Gastrocnemius medialis (tissue), 4 donors: ENCODE data around the gene GOLGA8B. TPM values are rescaled to one million over a fixed set of nuclear protein-coding genes. Genes with fewer than 3 reads are reported as not detected.
"Not testable (repeated sequence)": the region's sequence is repeated elsewhere in the genome, so short reads cannot be mapped to it uniquely, and the experiment has no call there.

ENCODE experiments used
- ATAC-seq, 2 donors: fragments of 150-250 bp; one replicate each; pipeline ENCODE4 v1.9.1; 2016
- DNase-seq, 2 donors: peaks; one replicate each; pipeline ENCODE4 v3.0.0-alpha.2; 2019
- H3K27ac ChIP-seq, 4 donors: fragments of 200-600 bp; sonication (generic); 1 replicate in 1 of 4; 2 replicates in 3 of 4; pipeline ENCODE4 v1.5.1; 2016 to 2018; ENCODE audit warnings: mild to moderate bottlenecking in 2 of 4, moderate library complexity in 1 of 4
- H3K27me3 ChIP-seq, 3 donors: fragments of 200-600 bp; sonication (generic) in 2 of 3; 1 replicate in 1 of 3; 2 replicates in 2 of 3; pipeline versions ENCODE4 v1.5.1 to v1.6.0; 2016 to 2019; ENCODE audit warnings: mild to moderate bottlenecking in 1 of 3, moderate library complexity in 1 of 3
- H3K36me3 ChIP-seq, 2 donors: fragments of 200-600 bp; sonication (generic) in 1 of 2; one replicate each; pipeline ENCODE4 v1.5.1; 2017 to 2018
- H3K4me1 ChIP-seq, 2 donors: fragments of 200-600 bp; sonication (generic) in 1 of 2; one replicate each; pipeline ENCODE4 v1.5.1; 2016 to 2017; ENCODE audit warnings: mild to moderate bottlenecking in 2 of 2
- H3K4me3 ChIP-seq, 4 donors: fragments of 200-600 bp; sonication (generic) in 3 of 4; 1 replicate in 1 of 4; 2 replicates in 3 of 4; pipeline ENCODE4 v1.5.1; 2016 to 2019; ENCODE audit warnings: mild to moderate bottlenecking in 2 of 4
- H3K9me3 ChIP-seq, 3 donors: fragments of 200-600 bp; sonication (generic) in 2 of 3; 1 replicate in 1 of 3; 2 replicates in 2 of 3; pipeline ENCODE4 v1.5.1; 2016 to 2019
- in situ Hi-C, 4 donors: fragments of 200-750 bp; cut with MboI; loops; one replicate each; pipeline versions ENCODE4 v1.15.0 to v1.8.0; 2017; ENCODE audit warnings: low sequenced_read_pairs in 4 of 4
- intact Hi-C: fragments of 100-400 bp; cut with DNase I; formaldehyde crosslinking; loops from one replicate; pipeline ENCODE4 v1.15.1; 2023; ENCODE audit warnings: low total_unique reads
- total RNA-seq, 4 donors: library from RNA; depleted of rRNA; stranded (reverse); fragments of >200 nt; gene quantifications; one replicate each; pipeline versions ENCODE4 v1.1.0 to v1.2.3, GENCODE V29; 2016

GOLGA8B gene
- total RNA-seq, 4 donors from 2014 or later, result 2.5 to 55.5 (median 22.9) TPM

DNA sequence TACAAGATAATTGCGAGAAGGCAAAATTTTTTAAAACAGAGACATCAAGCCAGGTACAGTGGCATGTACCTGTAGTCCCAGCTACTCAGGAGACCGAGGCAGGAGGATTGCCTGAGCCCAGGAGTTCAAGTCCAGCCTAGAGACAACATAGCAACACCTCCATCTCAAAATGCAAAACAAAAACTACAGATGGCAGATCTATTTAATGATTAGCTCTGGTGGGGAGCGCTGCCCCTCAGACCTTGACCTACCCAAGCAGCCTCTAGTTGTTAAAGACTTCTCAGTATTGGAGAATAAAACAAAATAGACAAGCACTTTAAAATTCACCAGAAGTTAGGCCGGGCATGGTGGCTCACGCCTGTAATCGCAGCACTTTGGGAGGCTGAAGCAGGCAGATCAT is 10.5 kb downstream of the GOLGA8B start:
- ATAC-seq, H3K4me3 ChIP-seq, intact Hi-C loops, H3K9me3 ChIP-seq, H3K27ac ChIP-seq, DNase-seq, H3K4me1 ChIP-seq, H3K27me3 ChIP-seq, in situ Hi-C loops, H3K36me3 ChIP-seq: not testable (repeated sequence)

DNA sequence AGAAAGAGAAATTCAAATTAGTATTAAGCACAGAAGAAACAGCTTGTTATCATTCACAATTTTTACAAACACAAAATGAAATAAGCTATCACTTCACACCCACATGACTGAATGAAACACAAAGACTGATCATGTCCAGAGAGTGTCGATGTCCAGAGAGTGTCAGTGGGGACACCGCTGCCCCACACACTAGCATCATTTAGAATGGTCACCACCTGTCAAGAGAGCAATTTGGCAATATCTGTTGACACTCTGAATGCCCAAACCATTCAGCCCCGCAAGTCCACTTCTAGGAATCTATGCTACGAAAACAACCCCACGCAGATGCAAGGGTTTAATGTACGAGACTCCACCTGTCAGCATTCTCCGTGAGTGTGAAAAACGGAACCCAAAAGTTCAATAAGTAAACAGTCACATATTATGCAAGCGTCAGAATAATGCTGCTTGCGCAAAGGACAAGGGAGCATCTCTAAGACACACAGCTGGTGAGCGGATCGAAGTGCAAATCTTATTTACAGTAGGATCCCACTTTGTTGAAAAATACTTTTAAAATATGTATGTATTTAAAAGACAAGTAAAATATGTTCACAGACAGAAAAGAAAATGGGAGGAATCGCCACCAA is 11.3 kb downstream of the GOLGA8B start:
- H3K27me3 ChIP-seq, in situ Hi-C loops, intact Hi-C loops, H3K4me3 ChIP-seq, ATAC-seq, H3K9me3 ChIP-seq, H3K36me3 ChIP-seq, DNase-seq, H3K4me1 ChIP-seq, H3K27ac ChIP-seq: not testable (repeated sequence)

DNA sequence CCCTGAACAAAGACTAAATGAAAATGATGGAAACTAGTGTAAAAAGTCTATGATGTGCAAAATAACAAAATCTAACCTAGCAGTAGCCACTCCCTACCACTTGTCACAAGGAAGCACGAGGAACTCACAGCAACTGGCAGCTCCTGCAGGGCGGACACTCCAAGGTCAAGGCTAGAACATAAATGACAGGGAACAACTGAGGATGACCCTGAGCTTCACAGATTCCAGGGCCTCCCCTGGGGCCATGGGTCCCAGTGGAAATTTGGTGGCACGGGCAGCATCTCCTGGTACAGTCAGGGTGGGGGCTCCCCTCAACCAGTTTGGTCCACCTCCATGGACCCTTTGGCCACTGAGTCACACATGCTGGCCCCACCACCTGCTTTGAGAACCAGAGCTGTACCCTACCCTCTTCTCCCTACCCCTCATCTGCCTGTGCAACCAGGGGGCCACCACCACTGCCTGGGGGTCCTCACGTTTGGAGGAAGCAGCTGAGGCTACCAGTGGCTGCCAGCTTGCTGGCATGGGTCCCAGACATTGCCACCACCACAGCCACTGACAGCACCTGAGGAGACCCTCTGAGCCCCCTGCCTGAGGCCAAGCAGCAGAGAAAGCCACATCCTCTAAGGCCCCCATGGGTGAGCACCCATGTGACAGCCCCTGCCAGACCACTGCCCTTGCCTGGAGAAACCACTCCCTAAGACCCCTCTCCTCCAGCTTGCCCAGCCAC is 13.6 kb downstream of the GOLGA8B start:
- H3K4me1 ChIP-seq, H3K9me3 ChIP-seq, H3K27me3 ChIP-seq, intact Hi-C loops, H3K36me3 ChIP-seq, in situ Hi-C loops, H3K4me3 ChIP-seq, DNase-seq, ATAC-seq, H3K27ac ChIP-seq: not testable (repeated sequence)

DNA sequence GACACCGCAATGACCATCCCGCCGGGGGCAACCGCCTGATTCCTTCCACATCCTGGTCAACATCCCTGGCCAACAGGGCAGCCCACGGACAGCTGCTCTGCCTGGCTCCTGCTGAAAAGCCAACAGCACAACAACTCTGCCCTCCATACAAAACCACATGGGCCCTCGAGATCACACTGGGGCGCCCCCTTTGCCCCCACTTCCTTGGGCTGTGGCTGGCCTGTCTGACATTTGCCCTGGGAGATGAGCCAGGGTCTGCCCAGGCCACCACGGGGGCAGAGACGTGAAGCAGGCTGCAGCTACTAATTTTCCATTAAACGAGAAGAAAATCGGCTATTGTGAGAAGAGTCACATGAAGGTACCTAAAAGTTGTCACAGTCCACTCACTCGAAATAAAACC is 16.3 kb downstream of the GOLGA8B start:
- DNase-seq, H3K4me3 ChIP-seq, H3K36me3 ChIP-seq, H3K4me1 ChIP-seq, ATAC-seq, in situ Hi-C loops, H3K27me3 ChIP-seq, H3K27ac ChIP-seq, H3K9me3 ChIP-seq, intact Hi-C loops: not testable (repeated sequence)

DNA sequence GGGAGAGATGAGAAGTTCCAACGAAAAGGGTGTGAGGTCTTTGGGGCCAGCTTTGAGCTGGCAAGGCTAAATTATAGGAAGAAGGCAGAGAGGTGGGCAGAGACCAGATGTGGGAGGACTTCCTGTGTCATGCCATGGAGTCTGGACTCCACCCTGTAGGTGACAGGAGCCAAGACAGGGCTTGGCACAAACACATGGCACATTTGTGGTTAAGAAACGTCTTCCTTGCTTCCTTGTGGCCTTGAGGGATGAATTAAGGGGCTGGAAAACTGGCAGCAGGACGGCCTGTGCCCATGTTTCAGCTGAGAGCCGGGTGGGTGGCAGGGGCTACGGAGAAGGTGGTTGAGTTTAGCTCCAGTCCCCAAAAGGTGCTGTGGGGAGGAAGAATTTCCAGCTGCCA is 18.7 kb downstream of the GOLGA8B start:
- ATAC-seq, intact Hi-C loops, H3K27ac ChIP-seq: not testable (repeated sequence)

DNA sequence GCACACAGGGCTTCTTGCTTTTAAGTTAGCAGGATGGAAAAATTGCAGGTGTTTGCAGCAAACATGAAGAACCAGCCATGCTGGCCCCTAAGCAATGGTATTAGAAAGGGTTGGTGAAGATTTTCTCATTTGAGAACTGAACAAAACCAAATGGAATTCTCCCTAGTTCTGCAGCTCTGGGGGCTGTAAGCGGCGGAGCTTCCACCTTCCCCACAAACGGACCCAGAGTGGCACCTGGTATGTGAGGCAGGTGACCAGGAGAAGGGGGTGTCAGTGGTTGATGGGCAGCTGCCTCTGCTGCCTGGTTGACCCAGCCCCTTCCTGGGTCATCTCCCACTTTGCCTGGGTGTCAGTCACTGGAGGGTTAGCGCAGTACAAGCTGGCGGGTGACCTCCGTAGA is 22.6 kb downstream of the GOLGA8B start:
- H3K27me3 ChIP-seq, H3K4me1 ChIP-seq, DNase-seq, H3K9me3 ChIP-seq, H3K27ac ChIP-seq, intact Hi-C loops, in situ Hi-C loops, H3K36me3 ChIP-seq, H3K4me3 ChIP-seq, ATAC-seq: not testable (repeated sequence)

More for the DNA sequence above, 18.7 kb downstream of the GOLGA8B start:
- H3K27me3 ChIP-seq, H3K36me3 ChIP-seq, H3K4me3 ChIP-seq, H3K9me3 ChIP-seq, DNase-seq, H3K4me1 ChIP-seq, in situ Hi-C loops: not testable (repeated sequence)

DNA sequence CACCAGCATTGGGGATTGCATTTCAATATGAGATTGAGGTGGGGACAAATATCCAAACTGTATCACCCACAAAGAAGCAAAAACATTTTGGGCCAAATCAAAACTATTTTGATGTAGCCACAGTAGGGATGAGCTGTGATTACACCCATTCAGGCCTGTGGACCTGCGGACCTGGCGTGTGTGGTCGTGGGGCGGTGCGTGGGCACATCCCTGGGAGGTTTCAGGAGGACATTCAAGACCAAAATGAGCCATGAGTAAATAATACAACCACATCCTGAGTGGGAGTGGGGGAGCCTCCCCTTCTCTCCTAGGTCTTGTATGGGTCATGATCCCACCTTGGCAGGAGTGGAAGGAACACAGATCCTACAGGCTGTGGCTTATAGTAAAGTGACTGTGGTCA is 23.7 kb downstream of the GOLGA8B start:
- H3K4me1 ChIP-seq, H3K27me3 ChIP-seq, intact Hi-C loops, in situ Hi-C loops, DNase-seq, H3K4me3 ChIP-seq, ATAC-seq, H3K36me3 ChIP-seq, H3K9me3 ChIP-seq, H3K27ac ChIP-seq: not testable (repeated sequence)

DNA sequence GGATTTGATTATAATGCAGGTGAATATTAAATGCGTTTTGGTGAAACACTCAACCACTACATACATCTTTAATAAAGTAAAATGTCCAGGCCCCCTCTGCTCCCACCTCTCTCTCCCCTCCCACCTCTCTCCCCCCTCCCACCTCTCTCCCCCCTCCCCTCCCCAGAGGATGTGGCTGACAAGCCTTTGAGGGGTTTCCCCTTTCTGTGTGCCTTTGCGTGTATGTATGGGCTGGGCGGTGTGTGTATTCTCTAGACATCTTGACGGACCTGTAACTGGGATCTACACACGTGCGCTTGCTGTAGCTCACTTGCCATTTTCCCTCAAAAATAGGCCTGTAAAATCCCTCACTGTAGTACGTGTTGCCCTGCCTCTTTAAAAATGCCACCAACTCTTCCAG is 28.3 kb downstream of the GOLGA8B start:
- H3K27ac ChIP-seq, H3K36me3 ChIP-seq, DNase-seq, H3K4me1 ChIP-seq, H3K9me3 ChIP-seq, H3K4me3 ChIP-seq, ATAC-seq, intact Hi-C loops, in situ Hi-C loops, H3K27me3 ChIP-seq: not testable (repeated sequence)

DNA sequence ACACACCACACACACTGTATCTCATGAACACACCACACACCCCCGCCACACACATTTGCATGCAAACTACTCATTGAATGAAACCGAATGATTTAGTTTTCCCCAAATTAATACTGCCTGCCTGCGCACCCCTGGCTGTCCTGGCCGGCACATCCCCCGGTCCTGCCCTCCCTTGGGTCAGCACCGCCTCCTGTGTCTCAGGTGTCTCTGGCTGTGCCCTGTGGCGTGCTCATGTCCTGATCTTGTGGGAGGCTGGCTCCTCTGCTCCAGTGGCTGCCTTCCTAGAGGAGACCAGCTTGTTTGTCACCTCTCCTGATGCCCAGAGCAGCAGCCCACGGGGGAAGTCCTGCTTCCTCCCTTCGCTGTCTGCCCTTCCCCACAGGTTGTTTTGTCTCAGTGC is 28.7 kb downstream of the GOLGA8B start:
- in situ Hi-C loops, H3K27me3 ChIP-seq, DNase-seq, ATAC-seq, H3K27ac ChIP-seq, H3K9me3 ChIP-seq, H3K36me3 ChIP-seq, H3K4me1 ChIP-seq, intact Hi-C loops, H3K4me3 ChIP-seq: not testable (repeated sequence)

DNA sequence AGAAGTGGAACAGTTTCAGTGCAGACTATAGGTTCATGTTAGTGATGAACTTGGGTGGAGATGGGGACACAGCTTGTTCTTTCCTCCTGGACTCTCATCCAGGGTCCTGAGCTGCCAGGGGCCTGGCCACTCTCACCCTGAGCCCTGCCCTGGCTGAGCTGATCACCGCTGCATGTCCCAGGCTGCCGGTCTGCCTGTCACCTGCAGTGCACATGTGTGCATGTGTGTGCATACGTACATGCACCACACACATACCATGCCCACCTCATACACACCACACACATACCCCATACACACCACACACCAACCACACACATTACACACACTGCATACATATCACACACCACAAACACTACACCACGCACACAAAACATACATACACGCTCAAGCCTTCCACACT is 29.3 kb downstream of the GOLGA8B start:
- ATAC-seq, H3K36me3 ChIP-seq, H3K4me1 ChIP-seq, intact Hi-C loops, H3K4me3 ChIP-seq, H3K27ac ChIP-seq, H3K27me3 ChIP-seq, H3K9me3 ChIP-seq, in situ Hi-C loops, DNase-seq: not testable (repeated sequence)

DNA sequence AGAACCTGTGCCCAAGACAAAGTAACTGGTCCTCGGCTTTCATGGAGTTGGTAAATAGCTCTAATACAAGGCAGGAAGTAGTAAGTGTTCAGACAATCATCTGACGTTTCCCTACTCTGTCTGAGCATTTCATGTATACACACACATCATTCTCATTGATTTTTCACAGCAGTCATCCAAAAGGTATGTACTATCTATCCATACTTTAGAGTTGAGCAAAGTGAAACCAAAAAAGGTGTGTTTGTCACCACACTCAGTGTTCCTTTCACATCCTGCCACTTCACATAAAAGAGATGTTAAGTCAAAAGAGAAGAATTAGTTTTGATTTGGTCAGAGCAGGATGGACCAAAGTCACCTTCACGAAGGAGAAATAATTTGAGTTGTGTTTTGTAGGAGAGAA is 33.3 kb downstream of the GOLGA8B start:
- H3K27me3 ChIP-seq, H3K4me1 ChIP-seq, DNase-seq, H3K9me3 ChIP-seq, H3K36me3 ChIP-seq, H3K27ac ChIP-seq, intact Hi-C loops, in situ Hi-C loops, H3K4me3 ChIP-seq, ATAC-seq: not testable (repeated sequence)

DNA sequence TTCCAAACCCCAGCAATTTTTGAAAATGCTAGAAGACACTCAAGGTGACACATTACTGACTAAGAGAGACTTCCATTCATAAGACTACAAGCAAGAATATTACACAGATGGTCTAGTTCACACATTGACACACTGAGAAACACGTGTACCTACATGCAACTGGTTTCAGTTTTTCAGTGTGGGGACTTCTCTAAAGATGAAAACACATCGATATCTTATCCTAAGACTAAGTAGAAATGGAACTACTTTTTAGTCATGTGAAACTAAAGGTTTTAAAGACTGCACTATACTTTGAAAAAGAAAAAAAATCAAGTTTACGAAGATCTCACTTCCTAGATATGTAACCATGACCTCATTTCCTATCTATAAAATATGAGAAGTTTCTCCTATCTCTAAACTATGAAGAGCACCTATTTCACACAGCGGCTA is 34.1 kb downstream of the GOLGA8B start:
- in situ Hi-C loops, H3K27me3 ChIP-seq, H3K4me1 ChIP-seq, H3K4me3 ChIP-seq, intact Hi-C loops, ATAC-seq, H3K27ac ChIP-seq, H3K36me3 ChIP-seq, H3K9me3 ChIP-seq, DNase-seq: not testable (repeated sequence)
